Vagina (tissue), 2 donors: ENCODE results near the gene PDK2. TPM values are rescaled to one million over a fixed set of nuclear protein-coding genes. Genes with fewer than 3 reads are reported as not detected.

Experiments used
- DNase-seq, 2 donors: peaks; one replicate each; pipeline ENCODE4 v3.0.0-alpha.2; 2017; ENCODE audit errors: extremely low spot score in 2 of 2
- H3K27ac ChIP-seq: fragments of 200-600 bp; sonication (generic); one replicate; pipeline ENCODE4 v1.5.1; 2019
- H3K27me3 ChIP-seq: fragments of 200-600 bp; sonication (generic); one replicate; pipeline ENCODE4 v1.5.1; 2019
- H3K36me3 ChIP-seq, 2 donors: fragments of 200-600 bp; sonication (generic); one replicate each; pipeline ENCODE4 v1.5.1; 2017 to 2019
- H3K4me1 ChIP-seq: fragments of 200-600 bp; sonication (generic); one replicate; pipeline ENCODE4 v1.5.1; 2019
- H3K4me3 ChIP-seq, 2 donors: fragments of 200-600 bp; sonication (generic); 1 replicate in 1 of 2; 2 replicates in 1 of 2; pipeline ENCODE4 v1.5.1; 2016 to 2019
- H3K9me3 ChIP-seq: fragments of 200-600 bp; sonication (generic); one replicate; pipeline ENCODE4 v1.5.1; 2019
- CTCF ChIP-seq, 3 experiments: fragments of 450-650 bp in 2 of 3; fragments of 200-600 bp in 1 of 3; sonication (generic) in 1 of 3; IDR thresholded peaks; one replicate each; pipeline ENCODE4 v1.5.1; 2017 to 2019; ENCODE audit warnings: antibody characterized with exemption in 3 of 3, mild to moderate bottlenecking in 2 of 3, moderate library complexity in 2 of 3
- POLR2A ChIP-seq, 2 donors: fragments of 450-650 bp; IDR thresholded peaks; one replicate each; pipeline ENCODE4 v1.6.1; 2017; ENCODE audit warnings: antibody characterized with exemption in 2 of 2, mild to moderate bottlenecking in 2 of 2, moderate library complexity in 2 of 2
- POLR2AphosphoS5 ChIP-seq, 2 donors: sonication (generic); formaldehyde crosslinking; IDR thresholded peaks; one replicate each; pipeline ENCODE4 v1.9.0; 2017; ENCODE audit warnings: antibody characterized with exemption in 2 of 2, mild to moderate bottlenecking in 2 of 2, low read depth in 1 of 2; ENCODE audit not compliant: insufficient read depth in 1 of 2
- intact Hi-C: fragments of 100-400 bp; cut with DNase I; formaldehyde crosslinking; loops from one replicate; pipeline ENCODE4 v1.15.1; 2023
- total RNA-seq: library from RNA; depleted of rRNA; stranded (reverse); fragments of >200 nt; gene quantifications from one replicate; pipeline ENCODE4 v1.2.3, GENCODE V29; 2016

PDK2 gene
- total RNA-seq, 1 donor from 2014 or later: 44.4 TPM

- TF ChIP-seq POLR2A (IDR thresholded peaks at IDR 0.05) (no peak), CTCF (IDR thresholded peaks at IDR 0.05) (no peak), POLR2AphosphoS5 (IDR thresholded peaks at IDR 0.05; ENCODE audit: insufficient read depth in 1 of 2, low read depth in 1 of 2) (no peak)
- Histone ChIP-seq H3K4me1 (peaks cover 2% of the 10 kb centered on the region), H3K27ac (no peak overlapping the region), H3K9me3 (no peaks in the 10 kb centered on the region), H3K4me3 (no peak overlapping the region), H3K27me3 (no peaks in the 10 kb centered on the region), H3K36me3 (no peaks in the 10 kb centered on the region)
- intact Hi-C loops: no loop called here
- no peak for DNase-seq
These were observed 27.8 kb downstream of the PDK2 start for GRCh38 chr17:50122945-50123344.

- H3K27ac ChIP-seq: no peak overlapping the region
- intact Hi-C loops: no loop called here
These were observed 28.6 kb downstream of the PDK2 start for GRCh38 chr17:50123649-50124349.

GRCh38 chr17:50125420-50125997 lies 30.4 kb downstream of the PDK2 start:
- intact Hi-C loops: no loop called here
- Histone ChIP-seq H3K4me3 (no peak overlapping the region), H3K27me3 (no peaks in the 10 kb centered on the region), H3K4me1 (peaks cover 28% of the 10 kb centered on the region), H3K9me3 (no peaks in the 10 kb centered on the region), H3K36me3 (no peaks in the 10 kb centered on the region), H3K27ac (no peak overlapping the region)
- no peak for DNase-seq
- TF ChIP-seq CTCF (IDR thresholded peaks at IDR 0.05) (no peak), POLR2AphosphoS5 (IDR thresholded peaks at IDR 0.05; ENCODE audit: insufficient read depth in 1 of 2, low read depth in 1 of 2) (no peak), POLR2A (IDR thresholded peaks at IDR 0.05) (no peak)

More at GRCh38 chr17:50123649-50124349, 28.6 kb downstream of the PDK2 start:
- H3K9me3 ChIP-seq: no peaks in the 10 kb centered on the region
- no peak overlapping the region for H3K4me3 ChIP-seq
- H3K36me3 ChIP-seq: no peaks in the 10 kb centered on the region
- TF ChIP-seq POLR2A (IDR thresholded peaks at IDR 0.05) (no peak), POLR2AphosphoS5 (IDR thresholded peaks at IDR 0.05; ENCODE audit: insufficient read depth in 1 of 2, low read depth in 1 of 2) (no peak), CTCF (IDR thresholded peaks at IDR 0.05) (no peak)
- H3K27me3 ChIP-seq: no peaks in the 10 kb centered on the region
- no peak for DNase-seq
- peaks cover 11% of the 10 kb centered on the region for H3K4me1 ChIP-seq

- intact Hi-C loops: no loop called here
- Histone ChIP-seq H3K27ac (no peak overlapping the region), H3K9me3 (no peaks in the 10 kb centered on the region), H3K27me3 (no peaks in the 10 kb centered on the region), H3K36me3 (no peaks in the 10 kb centered on the region), H3K4me3 (no peak overlapping the region), H3K4me1 (peaks cover 29% of the 10 kb centered on the region)
- no peak for TF ChIP-seq POLR2AphosphoS5 (IDR thresholded peaks at IDR 0.05; ENCODE audit: insufficient read depth in 1 of 2, low read depth in 1 of 2)
- TF ChIP-seq CTCF (IDR thresholded peaks at IDR 0.05): no peak
- TF ChIP-seq POLR2A (IDR thresholded peaks at IDR 0.05): no peak
- no peak for DNase-seq
These were observed 32.7 kb downstream of the PDK2 start for GRCh38 chr17:50127697-50128361.
